ENCODE results near the gene ABCA13.

DNA sequence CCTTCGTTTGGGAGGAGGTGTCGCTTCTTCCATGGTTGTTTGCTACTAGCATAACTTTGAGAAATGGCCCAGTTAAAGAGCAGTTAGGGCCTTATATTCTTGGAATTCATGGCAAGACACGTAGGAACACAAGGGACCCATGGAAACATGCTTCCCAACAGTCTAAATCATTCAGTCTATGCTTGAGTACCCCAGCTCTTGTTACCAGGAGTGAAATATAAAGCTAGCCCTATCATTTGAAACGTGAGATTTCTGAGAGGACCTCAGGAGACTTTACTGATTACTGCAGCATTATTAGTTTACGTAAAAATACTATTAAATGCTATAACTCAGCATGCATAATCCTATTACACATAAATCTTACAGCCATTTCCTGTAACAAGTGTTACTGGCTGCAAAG is 424.5 kb downstream of the ABCA13 start:
- no peak for TF ChIP-seq POLR2AphosphoS5 (IDR thresholded peaks at IDR 0.05; ENCODE audit: low read depth, low read length)
- TF ChIP-seq, protein P1, sequence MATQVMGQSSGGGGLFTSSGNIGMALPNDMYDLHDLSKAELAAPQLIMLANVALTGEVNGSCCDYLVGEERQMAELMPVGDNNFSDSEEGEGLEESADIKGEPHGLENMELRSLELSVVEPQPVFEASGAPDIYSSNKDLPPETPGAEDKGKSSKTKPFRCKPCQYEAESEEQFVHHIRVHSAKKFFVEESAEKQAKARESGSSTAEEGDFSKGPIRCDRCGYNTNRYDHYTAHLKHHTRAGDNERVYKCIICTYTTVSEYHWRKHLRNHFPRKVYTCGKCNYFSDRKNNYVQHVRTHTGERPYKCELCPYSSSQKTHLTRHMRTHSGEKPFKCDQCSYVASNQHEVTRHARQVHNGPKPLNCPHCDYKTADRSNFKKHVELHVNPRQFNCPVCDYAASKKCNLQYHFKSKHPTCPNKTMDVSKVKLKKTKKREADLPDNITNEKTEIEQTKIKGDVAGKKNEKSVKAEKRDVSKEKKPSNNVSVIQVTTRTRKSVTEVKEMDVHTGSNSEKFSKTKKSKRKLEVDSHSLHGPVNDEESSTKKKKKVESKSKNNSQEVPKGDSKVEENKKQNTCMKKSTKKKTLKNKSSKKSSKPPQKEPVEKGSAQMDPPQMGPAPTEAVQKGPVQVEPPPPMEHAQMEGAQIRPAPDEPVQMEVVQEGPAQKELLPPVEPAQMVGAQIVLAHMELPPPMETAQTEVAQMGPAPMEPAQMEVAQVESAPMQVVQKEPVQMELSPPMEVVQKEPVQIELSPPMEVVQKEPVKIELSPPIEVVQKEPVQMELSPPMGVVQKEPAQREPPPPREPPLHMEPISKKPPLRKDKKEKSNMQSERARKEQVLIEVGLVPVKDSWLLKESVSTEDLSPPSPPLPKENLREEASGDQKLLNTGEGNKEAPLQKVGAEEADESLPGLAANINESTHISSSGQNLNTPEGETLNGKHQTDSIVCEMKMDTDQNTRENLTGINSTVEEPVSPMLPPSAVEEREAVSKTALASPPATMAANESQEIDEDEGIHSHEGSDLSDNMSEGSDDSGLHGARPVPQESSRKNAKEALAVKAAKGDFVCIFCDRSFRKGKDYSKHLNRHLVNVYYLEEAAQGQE (IDR thresholded peaks at IDR 0.05; ENCODE audit: insufficient read depth in 1 of 2, low read depth in 2 of 2, low read length in 2 of 2) = no peak
- TF ChIP-seq SIN3A (IDR thresholded peaks at IDR 0.05; ENCODE audit: borderline replicate concordance, insufficient read depth, low read length) = no peak
- no peak for TF ChIP-seq TAF1 (IDR thresholded peaks at IDR 0.05; ENCODE audit: borderline replicate concordance, insufficient read depth, low read length)
- no peak for TF ChIP-seq FOXP2 (optimal IDR thresholded peaks at IDR 0.05; ENCODE audit: borderline replicate concordance, extremely low read depth, extremely low read length, insufficient read depth)
